HepG2 (cell line): ENCODE results near the gene SERPINF2. TPM values are rescaled to one million over a fixed set of nuclear protein-coding genes. Genes with fewer than 3 reads are reported as not detected.

Source experiments
- AKNA ChIP-seq: sonication (generic); formaldehyde crosslinking; IDR thresholded peaks from 2 replicates; pipeline ENCODE4 v1.4.0; 2020; ENCODE audit warnings: missing genetic modification reagents, borderline replicate concordance
- BCL6 ChIP-seq: IDR thresholded peaks from 2 replicates; pipeline ENCODE4 v1.6.1; 2016; ENCODE audit warnings: missing genetic modification reagents, missing compliant biosample characterization
- DR1 ChIP-seq: sonication (generic); formaldehyde crosslinking; IDR thresholded peaks from 2 replicates; pipeline ENCODE4 v1.8.0; 2021; ENCODE audit warnings: mild to moderate bottlenecking, missing genetic modification reagents, inconsistent platforms
- EZH2 ChIP-seq: conservative IDR thresholded peaks from 2 replicates; pipeline ENCODE4 v1.6.1; 2012; ENCODE audit warnings: mild to moderate bottlenecking, low read depth, low read length, moderate library complexity
- MIER3 ChIP-seq: IDR thresholded peaks from 2 replicates; pipeline ENCODE4 v1.6.1; 2016; ENCODE audit warnings: missing compliant biosample characterization, borderline replicate concordance
- NCOA5 ChIP-seq: sonication (generic); formaldehyde crosslinking; IDR thresholded peaks from 2 replicates; pipeline ENCODE4 v1.4.0; 2020; ENCODE audit warnings: missing genetic modification reagents
- PCBP1 ChIP-seq: fragments of 200-400 bp; formaldehyde crosslinking; IDR thresholded peaks from 2 replicates; pipeline ENCODE4 v1.6.1; 2017; ENCODE audit warnings: mild to moderate bottlenecking, low read depth, low read length, borderline replicate concordance
- PHF21A ChIP-seq: sonication (generic); formaldehyde crosslinking; IDR thresholded peaks from 2 replicates; pipeline ENCODE4 v1.5.0; 2020; ENCODE audit warnings: mild to moderate bottlenecking, missing genetic modification reagents
- REXO4 ChIP-seq: sonication (generic); formaldehyde crosslinking; IDR thresholded peaks from 2 replicates; pipeline ENCODE4 v1.8.0; 2022; ENCODE audit warnings: missing genetic modification reagents, mild to moderate bottlenecking, borderline replicate concordance
- SUZ12 ChIP-seq: fragments of 150-350 bp; IDR thresholded peaks from 2 replicates; pipeline ENCODE4 v1.6.1; 2014; ENCODE audit warnings: low read depth, low read length
- TBX2 ChIP-seq: sonication (generic); formaldehyde crosslinking; IDR thresholded peaks from 2 replicates; pipeline ENCODE4 v1.5.0; 2020; ENCODE audit warnings: missing genetic modification reagents, mild to moderate bottlenecking, borderline replicate concordance
- TIGD3 ChIP-seq: sonication (generic); formaldehyde crosslinking; IDR thresholded peaks from 2 replicates; pipeline ENCODE4 v1.5.1; 2020; ENCODE audit warnings: mild to moderate bottlenecking, missing genetic modification reagents, borderline replicate concordance
- TOE1 ChIP-seq: sonication (generic); formaldehyde crosslinking; IDR thresholded peaks from 2 replicates; pipeline ENCODE4 v1.4.0; 2020; ENCODE audit warnings: mild to moderate bottlenecking, missing genetic modification reagents
- ZBTB8A ChIP-seq: sonication (generic); formaldehyde crosslinking; IDR thresholded peaks from 2 replicates; pipeline ENCODE4 v1.4.0; 2020; ENCODE audit warnings: mild to moderate bottlenecking, low read depth, missing genetic modification reagents, borderline replicate concordance
- ZFP1 ChIP-seq: IDR thresholded peaks from 2 replicates; pipeline ENCODE4 v1.6.1; 2016
- ZFP37 ChIP-seq: sonication (generic); formaldehyde crosslinking; IDR thresholded peaks from 2 replicates; pipeline ENCODE4 v1.4.0; 2020; ENCODE audit warnings: missing genetic modification reagents, borderline replicate concordance
- ZFP41 ChIP-seq: sonication (generic); formaldehyde crosslinking; IDR thresholded peaks from 2 replicates; pipeline ENCODE4 v1.4.0; 2020; ENCODE audit warnings: mild to moderate bottlenecking, missing genetic modification reagents, borderline replicate concordance
- ZKSCAN8 ChIP-seq: IDR thresholded peaks from 2 replicates; pipeline ENCODE4 v1.6.1; 2016; ENCODE audit warnings: borderline replicate concordance, missing genetic modification reagents, missing compliant biosample characterization
- ZNF160 ChIP-seq: sonication (generic); formaldehyde crosslinking; IDR thresholded peaks from 2 replicates; pipeline ENCODE4 v1.8.0; 2022; ENCODE audit warnings: mild to moderate bottlenecking, inconsistent platforms, missing genetic modification reagents
- ZNF281 ChIP-seq: sonication (generic); formaldehyde crosslinking; IDR thresholded peaks from 2 replicates; pipeline ENCODE4 v1.4.0; 2020; ENCODE audit warnings: missing genetic modification reagents, borderline replicate concordance
- ZNF430 ChIP-seq: sonication (generic); formaldehyde crosslinking; IDR thresholded peaks from 2 replicates; pipeline ENCODE4 v1.9.0; 2021; ENCODE audit warnings: mild to moderate bottlenecking, missing genetic modification reagents
- ZNF549 ChIP-seq: sonication (generic); formaldehyde crosslinking; IDR thresholded peaks from 2 replicates; pipeline ENCODE4 v1.5.0; 2020; ENCODE audit warnings: missing genetic modification reagents
- ZNF776 ChIP-seq: sonication (generic); formaldehyde crosslinking; IDR thresholded peaks from 2 replicates; pipeline ENCODE4 v1.4.0; 2020; ENCODE audit warnings: mild to moderate bottlenecking, missing genetic modification reagents
- polyA plus RNA-seq, 8 experiments: library from polyadenylated mRNA; depleted of rRNA in 3 of 8; stranded (reverse) in 7 of 8; unstranded in 1 of 8; fragments of >200 nt; fragmentation: Illumina TruSeq in 4 of 8; extraction: Trizol in 4 of 8; gene quantifications; 2 replicates each; pipeline versions ENCODE4 v1.2.1 to v1.2.3, GENCODE V29; 2011 to 2016; ENCODE audit warnings: low read depth in 4 of 8, missing spikeins in 1 of 8, mixed read lengths in 1 of 8; ENCODE audit not compliant: insufficient read depth in 1 of 8
- total RNA-seq, 5 experiments: library from RNA; depleted of rRNA; stranded (reverse); fragments of >200 nt; fragmentation: Illumina TruSeq; extraction: Trizol; gene quantifications; 2 replicates each; pipeline ENCODE4 v1.2.3, GENCODE V29; 2016; ENCODE audit warnings: low read depth in 1 of 5

Gene SERPINF2
- total and polyA plus RNA-seq, 2 of the 13 experiments (the other 11 are each of a cell fraction or from before 2014, with no cell fraction given), result 309 to 548 TPM

GRCh38 chr17:1769822-1770477 lies 27.3 kb downstream of the SERPINF2 start (continued):
- TF ChIP-seq ZNF776 (CRISPR knock-in tag) (no peak), ZNF160 (no peak), TOE1 (CRISPR knock-in tag) (no peak), ZNF549 (CRISPR knock-in tag) (no peak), SUZ12 (no peak), AKNA (CRISPR knock-in tag) (no peak), TBX2 (CRISPR knock-in tag) (peak; percentile 74; the same call in 1 of the 2 replicates), ZNF430 (CRISPR knock-in tag) (no peak; the same call in 1 of the 2 replicates), ZFP37 (no peak), ZBTB8A (CRISPR knock-in tag) (no peak), PCBP1 (no peak), NCOA5 (CRISPR knock-in tag) (no peak), TIGD3 (no peak), MIER3 (no peak), ZNF281 (peak; percentile 42; the same call in 1 of the 2 replicates), DR1 (no peak), ZFP1 (CRISPR knock-in tag) (no peak), ZKSCAN8 (CRISPR knock-in tag) (no peak), ZFP41 (CRISPR knock-in tag) (no peak), EZH2 (no peak), PHF21A (CRISPR knock-in tag) (peak; percentile 89), REXO4 (CRISPR knock-in tag) (no peak), BCL6 (CRISPR knock-in tag) (peak; percentile 88)
